Retinal pigment epithelial cell (primary cell): ENCODE measurements around the gene CEP164.

ENCODE experiments used
- DNase-seq: peaks from one replicate; pipeline ENCODE4 v3.0.0-alpha.2; 2010; ENCODE audit warnings: low read depth
- H3K4me3 ChIP-seq: 2 replicates; pipeline ENCODE4 v1.5.1; 2011; ENCODE audit warnings: mild to moderate bottlenecking, low read length, control low read depth, moderate library complexity
- CTCF ChIP-seq: conservative IDR thresholded peaks from 2 replicates; pipeline ENCODE4 v1.5.1; 2011; ENCODE audit warnings: low read depth, low read length, control low read depth, inconsistent platforms

Gene CEP164

DNA sequence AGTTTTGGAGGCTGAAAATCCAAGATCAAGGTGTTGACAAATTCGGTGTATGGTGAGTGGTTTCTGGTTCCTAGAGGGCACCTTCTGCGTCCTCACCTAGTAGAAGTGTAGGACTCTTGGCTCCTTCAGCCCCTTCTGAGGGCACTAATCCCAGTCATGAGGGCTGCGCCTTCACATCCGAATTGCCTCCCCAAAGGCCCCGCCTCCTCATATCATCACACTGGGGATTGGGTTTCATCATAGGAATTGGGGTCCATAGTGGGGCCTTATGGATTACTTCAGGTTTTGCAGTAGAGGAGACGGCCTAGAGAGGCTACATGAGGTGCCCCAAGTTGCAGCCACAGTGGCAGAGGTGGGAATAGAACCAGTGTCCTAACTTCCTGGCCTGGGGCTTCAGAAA is 87.1 kb downstream of the CEP164 start:
- no peak for TF ChIP-seq CTCF
- no peak overlapping the region for H3K4me3 ChIP-seq
- DNase-seq = no peak

DNA sequence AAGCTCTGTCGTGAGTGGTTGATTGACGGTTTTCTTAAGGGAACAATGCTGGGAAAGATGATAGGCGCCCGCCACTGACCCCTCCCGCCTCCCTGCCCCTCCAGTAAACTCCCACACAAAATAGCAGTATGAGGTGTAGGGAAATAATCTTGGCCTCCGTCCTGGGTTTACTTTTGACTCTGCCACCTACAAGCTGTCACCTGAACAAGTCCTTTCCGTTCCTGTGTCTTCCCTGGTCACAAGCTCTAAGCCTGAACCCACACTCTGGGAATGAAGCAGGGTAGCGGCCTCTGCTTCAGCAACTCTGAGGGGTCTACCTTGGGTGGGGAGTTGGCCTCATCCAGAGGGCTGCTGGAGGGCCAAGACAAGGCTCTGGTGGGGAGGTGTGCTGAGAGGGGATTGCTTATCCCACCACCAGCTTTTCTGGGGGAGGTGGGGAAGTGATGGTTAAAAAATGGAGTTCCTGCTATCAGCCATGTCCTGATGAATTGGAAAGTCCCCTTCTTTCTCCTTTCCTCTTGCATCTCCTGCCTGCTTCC is 87.8 kb downstream of the CEP164 start:
- no peak for DNase-seq
- no peak overlapping the region for H3K4me3 ChIP-seq
- TF ChIP-seq CTCF = no peak

DNA sequence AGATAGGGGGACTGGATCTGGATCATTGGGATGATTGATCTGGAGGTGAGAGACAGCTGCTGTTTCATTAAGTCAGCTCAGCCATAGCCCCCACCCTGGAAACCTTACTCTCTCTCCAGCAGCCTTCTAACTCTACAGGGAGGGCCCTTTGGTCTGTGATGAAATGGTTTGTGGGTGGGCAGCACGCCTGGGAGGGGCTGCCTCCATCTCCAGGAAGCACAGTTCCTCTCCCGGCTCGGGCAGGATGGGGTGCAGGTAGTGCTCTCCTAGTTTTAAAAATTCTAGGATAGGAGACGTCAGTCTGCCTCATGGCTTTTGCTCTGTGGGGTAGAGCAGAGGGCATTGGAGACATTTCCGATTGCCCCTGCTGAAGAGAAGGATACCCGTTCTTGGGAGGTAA is 89.7 kb downstream of the CEP164 start:
- no peak overlapping the region for H3K4me3 ChIP-seq
- no peak for TF ChIP-seq CTCF
- DNase-seq = no peak

DNA sequence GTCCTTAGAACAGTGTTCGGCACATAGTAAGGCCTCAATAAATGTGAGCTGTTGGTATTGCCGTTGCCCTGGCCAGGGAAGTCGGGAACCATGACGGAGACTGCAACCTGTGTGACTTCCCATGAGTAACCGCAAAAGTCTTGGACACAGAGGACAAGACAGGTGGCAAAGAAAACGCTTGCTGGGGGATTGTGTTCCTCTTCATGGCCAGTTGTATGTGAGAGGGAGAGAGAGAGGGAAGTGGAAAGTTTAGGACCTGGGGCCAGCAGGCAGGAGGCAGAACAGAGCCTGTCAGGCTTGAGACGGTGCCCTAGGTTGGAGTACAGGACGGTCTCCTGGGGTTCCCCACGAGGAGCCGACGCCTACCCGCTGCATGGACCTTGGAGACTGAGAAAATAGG is 90.2 kb downstream of the CEP164 start:
- TF ChIP-seq CTCF = no peak
- no peak overlapping the region for H3K4me3 ChIP-seq
- no peak for DNase-seq

DNA sequence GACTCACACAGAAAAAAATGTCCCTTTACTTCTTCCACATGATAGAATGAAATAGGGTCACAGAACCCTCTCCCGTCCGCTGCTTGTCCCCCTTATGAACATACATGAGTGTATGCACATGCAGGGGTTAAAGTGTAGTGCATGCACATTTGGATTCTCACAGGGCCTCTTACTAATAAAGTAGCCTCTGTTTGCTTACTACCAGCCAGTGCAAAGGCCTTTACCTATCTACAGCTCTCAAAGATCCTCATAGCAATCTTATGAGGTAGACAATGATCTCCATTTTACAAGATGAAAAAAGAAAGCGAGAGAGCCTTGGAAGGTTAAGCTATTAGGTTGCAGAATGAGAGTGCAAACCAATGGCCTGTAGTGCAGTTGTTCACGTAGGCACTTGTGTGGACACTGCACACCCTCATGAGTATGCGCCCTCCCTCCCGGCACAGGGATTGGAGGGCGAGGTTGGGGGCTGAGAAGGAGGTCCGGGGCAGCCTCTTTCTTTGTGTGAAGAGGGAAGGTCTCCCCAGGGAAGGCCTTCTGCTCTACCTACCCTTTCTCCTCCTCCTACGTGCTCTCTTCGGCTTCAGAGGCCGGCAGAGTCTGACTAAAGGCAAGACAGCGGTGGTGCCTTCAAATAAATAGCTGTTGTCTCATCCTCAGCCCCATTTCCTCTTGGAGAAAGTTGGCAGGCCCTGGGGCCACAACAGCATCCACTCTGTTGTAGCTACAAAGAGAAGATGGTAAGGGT is 91.3 kb downstream of the CEP164 start:
- H3K4me3 ChIP-seq = no peak overlapping the region
- no peak for DNase-seq
- TF ChIP-seq CTCF = no peak

GRCh38 chr11:117419482-117420142 is 92.0 kb downstream of the CEP164 start:
- DNase-seq = no peak

More at GRCh38 chr11:117419482-117420142, 92.0 kb downstream of the CEP164 start:
- H3K4me3 ChIP-seq = no peak overlapping the region
- TF ChIP-seq CTCF = no peak
